ENCODE measurements around the gene PROSER3.

GRCh38 chr19:35712567-35713505 is 45.1 kb upstream of the PROSER3 start:
- TF ChIP-seq CTCF (IDR thresholded peaks at IDR 0.05) (no peak), POLR2A (IDR thresholded peaks at IDR 0.05) (no peak)
